Measurements from ENCODE around the gene PRSS57.

- no peak for TF ChIP-seq CTCF (IDR thresholded peaks at IDR 0.05)
- TF ChIP-seq POLR2A (IDR thresholded peaks at IDR 0.05): no peak
- no peak for TF ChIP-seq EP300 (IDR thresholded peaks at IDR 0.05)
These were observed 7.0 kb downstream of the PRSS57 start for GRCh38 chr19:688214-688613.
